DMS153 treated with DMSO at 0.1 percent for 48 hours (cell line): ENCODE results near the gene DENND1A.
"Not testable (repeated sequence)": the region's sequence is repeated elsewhere in the genome, so short reads cannot be mapped to it uniquely, and the experiment has no call there.

Source experiments
- DNase-seq: peaks from one replicate; lab custom pipeline; 2025; ENCODE audit not compliant: unreplicated experiment; lab: John Stamatoyannopoulos, UW

Gene DENND1A

DNA sequence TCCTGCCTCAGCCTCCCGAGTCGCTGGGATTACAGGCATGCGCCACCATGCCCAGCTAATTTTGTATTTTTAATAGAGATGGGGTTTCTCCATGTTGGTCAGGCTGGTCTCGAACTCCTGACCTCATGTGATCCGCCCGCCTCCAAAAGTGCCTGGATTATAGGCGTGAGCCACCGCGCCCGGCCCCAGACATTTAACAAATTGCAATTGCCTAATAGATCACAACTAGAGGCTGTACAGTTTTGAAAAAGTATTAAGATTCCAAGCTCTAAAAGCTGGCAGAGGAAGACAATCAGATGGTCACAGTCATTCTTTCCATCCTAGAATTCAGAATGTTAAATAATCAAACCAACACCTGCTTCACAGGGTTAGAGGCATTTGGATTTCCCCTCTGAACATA lies 293.1 kb downstream of the DENND1A start:
- DNase-seq = not testable (repeated sequence)

DNA sequence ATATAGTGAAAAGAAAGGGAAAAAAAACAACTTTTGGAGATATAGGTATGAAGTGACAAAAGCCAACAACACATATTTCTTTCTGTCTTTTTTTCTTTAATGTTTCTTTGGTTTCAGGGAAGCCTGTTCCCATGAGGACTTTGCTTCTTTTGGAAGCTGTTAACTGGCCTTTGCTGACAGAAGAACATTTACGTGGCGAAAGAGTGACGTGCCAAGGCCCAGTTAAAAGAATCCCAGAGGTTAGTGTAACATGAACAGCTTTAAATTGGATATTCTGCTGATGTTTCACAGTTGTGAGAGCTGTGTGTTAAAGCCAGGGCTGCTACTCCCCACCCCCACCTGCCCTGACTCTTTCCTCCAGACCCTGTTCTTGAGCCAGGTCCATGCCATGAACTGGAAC lies 298.1 kb downstream of the DENND1A start:
- DNase-seq = no peak

DNA sequence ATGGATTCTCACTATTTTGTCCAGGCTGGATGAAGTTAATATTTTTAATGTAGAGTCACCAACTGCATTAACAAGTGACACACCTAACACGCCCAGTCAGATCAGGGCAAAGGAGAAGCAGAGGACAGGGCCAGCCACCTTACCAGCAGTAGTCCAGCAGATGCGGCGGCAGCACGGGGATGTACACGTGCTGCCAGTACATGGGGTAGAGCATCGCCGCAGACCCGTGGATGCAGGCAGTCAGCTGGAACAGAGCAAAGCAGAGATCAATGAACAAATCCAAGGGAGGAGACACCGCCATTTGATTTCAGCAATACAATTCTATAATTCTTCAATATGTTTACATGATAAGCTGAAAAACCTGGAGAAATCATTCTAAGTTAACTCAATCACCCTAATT lies 299.7 kb downstream of the DENND1A start:
- DNase-seq = no peak

DNA sequence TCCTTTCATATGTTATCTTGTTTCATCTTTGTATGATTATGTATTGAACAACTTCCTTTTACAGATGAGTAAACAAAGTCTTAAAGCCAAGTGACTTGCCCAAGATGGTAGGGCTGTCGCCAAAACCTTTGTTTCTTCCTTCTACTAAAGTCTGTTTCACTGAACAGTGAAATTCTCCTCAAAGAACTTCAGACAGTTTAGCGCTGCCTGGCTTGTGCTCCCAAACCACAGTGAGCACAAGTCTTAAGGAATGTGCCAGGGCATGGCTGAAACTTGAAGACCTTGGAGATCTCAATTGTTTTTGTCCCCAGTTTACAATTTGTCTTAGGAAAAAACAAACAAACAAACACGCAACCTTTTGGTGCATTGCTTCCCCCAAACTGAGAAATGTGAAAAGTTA lies 300.4 kb downstream of the DENND1A start:
- DNase-seq = no peak

DNA sequence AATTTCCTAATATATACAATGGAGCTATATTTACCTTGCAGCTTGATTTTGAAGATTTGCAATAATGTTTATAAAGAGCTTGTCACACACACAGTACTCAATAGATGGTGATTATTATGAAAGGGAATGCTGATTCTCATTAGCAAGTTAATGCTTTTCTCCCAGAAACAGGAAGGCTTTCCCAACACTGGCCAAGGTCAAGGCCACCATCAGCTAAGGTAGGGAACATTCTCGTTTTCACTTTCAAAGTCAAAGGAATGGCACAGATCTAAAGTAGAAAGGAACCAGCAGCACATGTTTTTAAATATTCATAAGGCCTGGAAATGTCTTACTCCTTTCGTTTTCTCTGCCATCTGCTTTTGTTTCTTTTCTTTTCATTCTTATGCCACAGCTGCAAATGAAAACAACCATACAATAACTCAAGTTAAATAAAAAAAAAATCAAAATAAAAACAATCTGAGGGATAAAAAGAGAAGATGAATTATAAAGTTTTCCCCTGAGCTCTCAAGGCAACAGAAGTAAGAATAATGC lies 307.1 kb downstream of the DENND1A start:
- no peak for DNase-seq

DNA sequence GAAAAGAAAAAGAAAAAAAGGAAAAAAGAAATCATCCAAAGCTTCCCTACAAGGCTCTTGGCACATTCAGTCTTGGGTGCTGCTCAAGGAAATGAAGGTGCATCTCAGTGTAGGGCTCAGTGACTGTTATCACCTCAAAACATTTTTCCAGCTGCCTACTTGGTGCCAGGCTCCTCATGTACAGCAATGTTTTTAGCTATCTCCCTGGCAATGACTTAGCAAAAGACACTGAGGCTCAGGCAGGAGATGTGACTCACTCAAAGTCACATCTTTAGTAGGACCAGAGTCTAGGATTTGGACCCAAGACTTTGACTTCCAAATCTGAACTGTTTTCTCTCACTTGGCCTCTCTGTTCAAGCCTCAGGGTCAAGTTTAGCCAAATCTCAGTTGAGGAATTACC lies 309.7 kb downstream of the DENND1A start:
- no peak for DNase-seq

DNA sequence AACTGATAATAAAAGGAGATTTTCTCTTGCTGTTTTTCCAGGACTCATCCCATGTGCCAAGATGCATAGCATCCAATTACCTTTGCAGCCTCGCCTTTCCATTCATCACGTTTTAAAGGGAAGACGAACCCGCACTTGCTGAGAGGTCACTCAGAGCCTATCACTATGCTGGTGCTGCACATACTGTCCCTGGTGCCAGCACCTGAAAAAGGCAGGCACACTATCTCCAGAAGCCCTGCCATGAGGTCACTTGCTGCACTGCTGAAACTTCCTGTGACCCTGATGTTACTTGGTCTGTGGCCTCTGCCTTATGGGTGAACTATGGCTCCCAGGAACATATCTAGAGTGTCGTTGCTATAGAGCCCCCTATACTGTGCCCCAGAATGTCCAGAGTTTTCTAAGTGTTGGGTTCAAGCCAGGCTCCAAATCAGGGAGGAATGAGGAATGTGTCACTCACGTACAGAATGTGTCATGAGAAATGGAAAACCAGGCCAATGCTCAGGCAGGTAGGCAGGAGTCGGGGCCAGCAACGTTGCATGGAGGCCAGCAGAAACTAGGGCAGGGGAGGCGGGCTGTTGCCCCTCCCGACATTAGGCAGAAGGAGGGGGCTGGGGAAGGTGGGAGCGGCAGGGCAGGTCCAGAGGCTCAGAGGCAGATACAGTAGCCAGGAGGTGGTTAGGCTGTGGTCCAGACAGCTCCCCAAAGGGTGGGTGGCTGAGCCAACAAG lies 311.8 kb downstream of the DENND1A start:
- no peak for DNase-seq

DNA sequence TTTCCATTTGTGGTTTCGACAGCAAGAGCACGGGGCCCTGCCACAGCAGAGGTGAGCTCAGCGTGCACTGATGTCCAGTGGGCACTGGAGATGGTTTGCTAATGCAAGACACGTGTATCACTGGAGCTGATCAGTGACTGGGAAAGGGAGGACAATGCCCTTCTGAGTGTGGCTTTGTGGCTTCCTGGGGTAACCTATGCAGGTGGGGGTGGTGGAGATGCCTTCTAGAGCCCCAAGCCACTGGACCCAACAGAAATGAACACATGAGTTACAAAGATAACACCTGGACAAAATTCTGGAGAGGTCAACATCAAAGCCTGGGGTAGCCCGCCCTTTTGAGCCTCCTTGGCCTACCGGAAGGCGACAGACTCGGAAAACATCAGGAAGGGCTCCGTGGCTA lies 312.6 kb downstream of the DENND1A start:
- no peak for DNase-seq

DNA sequence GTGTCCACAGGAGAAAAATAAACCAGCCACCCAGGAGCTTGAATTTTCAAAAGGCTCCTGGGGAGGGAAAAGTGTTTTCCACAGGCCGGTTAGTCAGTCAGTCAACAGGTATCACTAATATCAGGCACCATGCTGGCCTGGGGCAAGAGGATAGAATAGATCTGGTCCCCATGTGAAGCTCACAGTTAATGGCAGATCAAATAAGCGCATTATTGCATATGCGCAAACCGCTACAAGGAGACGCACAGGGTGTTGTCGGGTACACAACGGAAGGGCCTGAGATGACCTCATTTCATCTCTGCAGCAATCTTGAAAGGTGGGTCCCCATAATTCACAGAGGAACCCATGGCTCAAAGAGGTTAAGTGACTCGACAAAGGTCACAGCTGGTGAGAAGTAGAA lies 313.2 kb downstream of the DENND1A start:
- no peak for DNase-seq

DNA sequence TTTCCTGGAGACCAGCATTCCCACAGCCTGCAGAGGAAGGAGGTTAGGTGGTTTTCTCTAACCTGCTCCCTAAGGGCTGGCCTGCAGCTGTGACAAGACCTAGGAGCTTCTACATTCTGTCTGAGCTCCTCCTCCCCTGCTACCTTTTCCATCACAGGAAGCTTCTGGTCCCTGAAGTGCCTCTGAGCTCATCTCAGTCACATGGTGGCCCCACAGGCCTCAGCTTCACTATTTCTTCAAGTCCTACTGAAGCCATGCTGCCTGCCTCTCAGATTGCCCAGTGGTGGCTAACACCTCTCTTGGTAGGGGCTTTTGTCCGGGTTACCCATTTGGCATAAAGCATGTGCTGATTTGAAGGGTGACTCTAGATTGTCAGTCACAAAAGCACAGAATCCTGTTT lies 314.5 kb downstream of the DENND1A start:
- no peak for DNase-seq

DNA sequence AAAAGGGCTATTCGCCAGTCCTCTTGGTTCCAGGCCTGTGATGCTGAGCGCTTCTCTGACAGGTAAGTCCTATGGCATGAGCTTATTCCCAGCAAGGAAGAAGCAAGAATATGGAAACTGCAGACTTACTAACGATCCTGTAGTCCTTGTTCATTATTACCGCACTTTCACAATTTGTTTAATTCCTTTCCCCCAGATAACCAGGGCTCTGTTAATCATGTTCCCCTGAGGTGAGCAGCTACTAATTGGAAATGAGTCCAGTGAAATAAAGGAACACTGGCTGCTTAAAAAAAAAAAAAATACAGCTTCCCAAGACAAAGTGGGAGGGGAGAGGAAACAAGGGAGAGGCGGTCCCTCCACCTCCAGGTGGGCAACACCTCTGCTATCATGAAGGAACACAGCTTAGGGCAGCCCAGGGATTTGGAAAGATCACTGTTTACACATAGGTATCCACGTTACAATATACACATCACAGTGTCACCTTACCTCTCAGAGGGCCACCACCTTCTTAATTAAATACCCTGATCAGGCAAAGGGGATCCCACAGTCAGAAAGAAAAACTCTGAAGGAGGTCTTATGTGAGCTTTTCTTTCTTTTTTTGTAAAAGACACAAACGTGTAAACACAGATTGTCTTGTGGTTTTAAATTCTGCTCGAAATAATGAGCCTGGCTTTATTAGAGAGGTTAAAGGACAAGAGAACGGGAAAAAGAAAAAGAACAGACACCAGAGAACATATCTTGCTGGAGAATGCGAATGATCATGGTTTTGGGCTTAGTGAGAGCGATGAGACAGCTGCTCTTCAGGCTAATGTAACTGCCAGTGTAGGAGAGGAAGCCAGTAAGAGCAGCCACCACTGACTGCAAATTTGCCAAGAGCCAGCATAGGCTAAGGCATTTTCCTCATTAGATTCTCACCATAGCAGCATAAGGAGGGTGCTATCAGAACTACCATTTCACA lies 315.3 kb downstream of the DENND1A start:
- DNase-seq = no peak

DNA sequence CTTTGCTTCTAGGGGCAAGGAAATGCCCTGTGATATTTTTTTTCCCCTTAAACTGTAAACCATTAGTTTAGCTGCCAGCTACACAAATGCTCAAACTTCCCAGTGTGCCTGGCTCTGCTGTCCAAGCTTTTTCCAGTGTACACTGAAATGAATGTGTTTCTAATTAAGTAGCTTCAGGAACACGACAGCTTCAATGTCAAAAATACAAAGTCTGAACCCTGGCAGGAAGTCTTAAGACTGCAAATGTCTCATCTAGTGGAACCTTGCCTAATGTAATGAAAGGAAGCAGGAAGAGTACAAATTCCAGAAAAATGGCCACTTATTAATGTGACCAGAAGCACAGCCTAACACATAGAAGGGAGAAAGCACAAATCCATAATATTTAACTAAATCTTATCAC lies 318.7 kb downstream of the DENND1A start:
- no peak for DNase-seq

DNA sequence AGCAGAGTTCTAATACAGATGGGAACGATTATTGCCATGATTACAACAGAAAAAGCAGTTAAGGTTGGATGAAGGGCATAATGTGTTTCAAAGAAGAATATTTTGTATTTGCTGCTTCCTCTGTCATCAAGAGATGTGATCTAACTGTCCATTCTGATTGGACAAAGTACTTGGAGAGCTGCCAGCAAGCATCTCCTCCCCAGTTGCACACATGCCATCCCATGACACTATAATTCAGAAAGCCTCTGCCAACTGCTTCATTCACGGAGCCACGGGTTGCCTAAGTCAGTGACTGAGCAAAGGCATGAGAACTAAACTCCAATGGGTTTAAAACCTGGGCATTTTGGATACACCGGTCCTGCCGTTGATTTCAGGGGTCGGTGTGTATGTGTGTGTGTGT lies 320.1 kb downstream of the DENND1A start:
- DNase-seq = no peak

DNA sequence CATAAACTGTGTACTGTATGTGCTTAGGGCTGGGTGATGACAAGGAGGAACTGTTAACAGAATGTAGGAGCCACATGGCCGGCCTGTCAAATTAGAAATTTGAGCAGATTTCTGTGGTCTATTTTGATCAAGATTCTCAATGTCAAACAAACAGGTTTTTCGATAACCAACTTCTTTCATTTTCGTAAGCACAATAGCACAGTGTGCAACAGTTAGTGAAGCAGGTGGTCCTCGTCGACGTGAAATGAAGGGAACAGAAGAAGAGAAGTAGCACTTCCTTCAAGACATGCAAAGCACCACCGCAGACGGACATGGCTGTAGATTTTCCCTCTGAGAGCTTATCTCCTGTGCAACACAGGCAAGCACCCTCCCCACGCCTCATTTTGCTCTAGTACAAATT lies 321.8 kb downstream of the DENND1A start:
- no peak for DNase-seq

DNA sequence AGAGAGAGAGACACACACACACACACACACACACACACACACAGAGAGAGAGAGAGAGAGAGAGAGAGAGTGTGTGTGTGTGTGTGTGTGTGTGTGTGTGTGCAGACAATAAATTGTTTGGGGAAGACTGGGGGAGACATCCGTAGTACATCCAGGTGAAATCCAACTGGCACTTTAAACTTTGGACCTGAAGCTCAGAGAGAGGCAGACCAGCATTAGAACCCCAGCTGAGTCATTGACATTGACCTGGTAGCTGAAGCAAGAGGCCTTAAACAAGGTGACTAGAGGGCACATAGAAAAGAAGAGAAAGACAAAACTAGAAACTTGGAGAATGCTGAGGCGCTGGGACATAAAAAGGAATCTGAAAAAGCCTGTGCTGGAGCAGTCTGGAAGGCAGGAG lies 322.4 kb downstream of the DENND1A start:
- no peak for DNase-seq

DNA sequence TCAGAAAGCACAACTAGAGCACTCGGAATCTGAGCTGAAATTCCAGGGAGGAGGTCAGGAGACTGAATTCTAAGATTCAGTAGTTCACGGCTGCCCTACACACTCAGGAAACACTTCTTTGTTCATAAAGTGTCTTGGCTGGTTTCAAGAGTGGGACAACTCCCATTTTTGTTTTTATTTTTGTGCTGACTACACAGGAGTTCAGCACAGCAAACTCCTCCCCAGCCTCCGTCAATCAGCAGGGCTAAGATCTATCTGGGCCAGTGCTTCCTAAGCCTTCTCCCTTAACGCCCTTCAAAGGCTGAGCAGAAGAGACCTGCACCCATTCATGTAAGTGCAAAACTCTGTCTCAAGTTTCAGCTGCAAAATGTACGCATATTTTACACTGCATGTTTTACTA lies 323.8 kb downstream of the DENND1A start:
- no peak for DNase-seq

DNA sequence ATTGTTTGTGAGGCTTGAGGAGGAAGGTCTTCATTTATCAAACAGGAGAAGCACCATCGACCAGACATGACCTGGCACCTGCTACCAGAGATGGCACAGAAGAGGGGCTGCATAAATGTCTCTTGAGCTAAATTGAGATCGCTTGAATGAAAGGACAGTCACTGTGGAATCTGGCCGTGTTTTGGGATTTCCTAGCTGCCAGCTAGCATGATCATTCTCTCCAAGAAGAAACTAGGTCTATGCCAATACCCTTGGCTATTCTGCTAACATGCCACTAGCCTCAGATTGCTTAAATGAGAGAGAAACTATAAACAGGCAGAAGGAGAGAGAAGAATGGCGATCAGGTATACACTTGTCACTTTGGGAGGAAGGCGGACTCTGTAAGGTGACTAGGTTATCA lies 324.6 kb downstream of the DENND1A start:
- DNase-seq = no peak

DNA sequence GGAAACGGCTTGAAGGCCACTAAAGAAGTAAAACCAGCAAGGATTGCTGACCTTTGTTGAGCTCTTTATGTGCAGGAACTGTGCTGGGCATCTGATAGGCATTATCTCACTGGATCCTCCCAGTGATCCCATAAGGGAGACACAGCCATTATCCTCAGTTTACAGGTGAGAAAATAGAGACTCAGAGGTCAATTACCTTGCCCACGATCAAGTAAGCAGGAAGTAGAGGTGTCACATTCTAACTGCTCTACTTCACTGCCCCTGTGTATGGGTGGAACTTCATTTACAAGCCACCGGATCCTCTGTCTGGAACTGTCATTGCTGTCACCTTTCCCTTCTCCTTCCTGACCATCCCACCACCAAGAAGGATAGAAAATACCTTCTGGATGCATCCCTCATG lies 325.1 kb downstream of the DENND1A start:
- no peak for DNase-seq

DNA sequence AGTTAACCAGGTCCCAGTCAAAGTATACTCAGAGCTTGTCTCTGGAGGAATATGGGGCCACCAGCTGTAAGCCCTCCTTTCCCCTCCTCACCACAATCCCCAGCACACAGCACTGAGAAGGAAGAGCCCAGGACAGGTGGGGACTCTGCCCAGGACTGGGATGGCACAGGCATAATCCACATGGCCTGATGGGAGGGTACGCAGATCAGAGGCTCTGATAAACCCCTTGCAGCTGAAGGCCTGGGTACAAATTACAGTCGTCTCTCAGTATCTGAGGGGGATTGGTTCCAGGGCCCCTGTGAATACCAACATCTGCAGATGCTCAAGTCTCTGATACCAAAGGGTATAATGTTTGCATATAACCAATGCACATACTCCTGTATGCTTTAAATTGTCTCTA lies 328.1 kb downstream of the DENND1A start:
- DNase-seq = no peak

DNA sequence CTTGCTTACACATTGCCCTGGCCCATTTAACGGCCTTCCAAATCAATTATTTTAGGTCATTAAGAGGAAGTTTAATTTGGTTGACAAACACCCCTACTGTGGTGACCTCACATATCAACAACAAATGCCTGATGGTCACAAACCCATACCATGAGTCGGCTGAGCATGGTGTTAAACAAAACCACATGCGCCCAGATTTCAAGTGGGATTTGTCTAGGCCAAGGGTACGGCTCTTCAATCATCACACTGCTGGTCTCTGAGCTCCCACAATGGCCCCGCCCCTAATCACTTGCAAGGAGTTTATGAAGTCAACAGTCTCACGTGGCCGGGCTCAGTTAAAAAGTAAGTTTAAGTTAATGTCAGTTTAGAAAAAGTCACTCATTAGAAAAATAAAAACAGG lies 330.1 kb downstream of the DENND1A start:
- DNase-seq = no peak

DNA sequence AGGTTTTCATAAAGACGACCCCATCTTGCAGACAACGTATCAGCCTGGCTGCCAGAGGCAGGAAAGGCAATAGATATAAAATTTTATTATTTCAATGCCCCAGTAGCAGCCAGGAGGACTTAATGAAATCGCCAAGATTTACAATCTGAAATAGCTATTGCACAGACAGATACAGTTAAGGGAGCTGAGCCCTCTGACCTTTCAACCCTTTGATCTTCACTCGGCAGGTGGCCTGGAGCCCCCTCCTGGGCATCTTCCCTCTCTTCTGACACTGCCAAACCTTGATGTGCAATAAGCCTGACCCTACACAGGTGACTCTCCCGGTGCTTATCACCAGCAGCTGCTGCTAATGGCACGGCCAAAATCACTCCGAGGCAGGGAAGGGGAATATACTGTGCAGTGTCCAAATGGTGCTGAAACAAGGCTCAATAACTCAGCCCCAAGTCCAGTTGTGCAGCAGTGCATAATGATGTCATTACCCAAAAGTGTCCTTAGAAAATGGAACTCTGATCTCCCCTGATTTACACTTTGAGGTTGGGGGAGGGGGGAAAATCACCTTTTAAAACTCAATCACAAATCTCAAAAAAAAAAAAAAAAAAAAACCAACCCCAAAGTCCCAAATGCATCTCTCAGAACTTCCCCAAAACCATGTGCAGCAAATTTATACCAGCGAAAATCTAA lies 331.9 kb downstream of the DENND1A start:
- no peak for DNase-seq

DNA sequence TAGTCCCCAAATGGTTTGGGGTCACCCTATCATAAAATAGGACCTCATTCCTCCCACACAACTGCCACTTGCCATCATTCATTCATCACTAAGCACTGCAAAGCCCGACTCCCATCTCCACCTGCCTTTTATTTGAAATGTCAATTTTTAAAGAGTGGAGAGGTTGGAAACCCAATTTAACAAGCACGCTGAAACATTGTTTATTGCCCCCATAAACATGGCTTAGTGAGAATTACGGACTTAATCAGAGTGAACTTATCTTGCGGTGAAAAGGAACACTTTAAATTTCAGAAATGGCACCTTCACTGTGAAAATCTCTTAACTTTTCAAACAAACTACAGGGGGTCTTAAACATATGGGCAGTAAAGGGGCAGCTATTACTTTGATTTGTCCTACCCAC lies 332.9 kb downstream of the DENND1A start:
- no peak for DNase-seq
